Ectodermal cell (in vitro differentiated cells): ENCODE data around the gene HCRT.
"Not testable (repeated sequence)": the region's sequence is repeated elsewhere in the genome, so short reads cannot be mapped to it uniquely, and the experiment has no call there.

ENCODE experiments used
- H3K27ac ChIP-seq: 2 replicates; pipeline ENCODE4 v1.7.0; 2013; ENCODE audit warnings: mild to moderate bottlenecking, low read depth, low read length; ENCODE audit not compliant: insufficient read depth, poor library complexity, severe bottlenecking
- H3K27me3 ChIP-seq: 2 replicates; pipeline ENCODE4 v1.7.0; 2013; ENCODE audit warnings: mild to moderate bottlenecking, low read length; ENCODE audit not compliant: insufficient read depth, control insufficient read depth, poor library complexity, severe bottlenecking
- H3K36me3 ChIP-seq: one replicate; pipeline ENCODE4 v1.7.0; 2013; ENCODE audit warnings: low read length; ENCODE audit not compliant: control insufficient read depth, insufficient read depth
- H3K4me1 ChIP-seq: one replicate; pipeline ENCODE4 v1.7.0; 2013; ENCODE audit warnings: low read length; ENCODE audit not compliant: control insufficient read depth, insufficient read depth
- H3K4me3 ChIP-seq: 2 replicates; pipeline ENCODE4 v1.7.0; 2013; ENCODE audit warnings: low read depth, low read length, control low read depth; ENCODE audit not compliant: insufficient read depth
- H3K9me3 ChIP-seq: 2 replicates; pipeline ENCODE4 v1.7.0; 2013; ENCODE audit warnings: mild to moderate bottlenecking, low read length, moderate library complexity; ENCODE audit not compliant: control insufficient read depth
- WGBS, 2 experiments: methylation state at CpG; one replicate each; pipeline ENCODE4 v1.1.7; 2013; ENCODE audit warnings: missing lambda C conversion rate in 2 of 2; 5-methylcytosine and 5-hydroxymethylcytosine counted together

Gene HCRT

GRCh38 chr17:42141382-42141781 is 43.9 kb downstream of the HCRT start:
- no peaks in the 10 kb centered on the region for H3K9me3 ChIP-seq
- no peaks in the 10 kb centered on the region for H3K36me3 ChIP-seq
- H3K4me1 ChIP-seq, result peaks cover 21% of the 10 kb centered on the region
- 95 to 97% methylated on average over 8 of the region's 8 CpGs for WGBS, 2 experiments
- peak overlapping the region; percentile 26 for H3K27ac ChIP-seq
- H3K4me3 ChIP-seq, result no peak overlapping the region
- H3K27me3 ChIP-seq, result no peaks in the 10 kb centered on the region

- not testable (repeated sequence) for H3K27ac ChIP-seq, H3K36me3 ChIP-seq, H3K27me3 ChIP-seq, H3K4me3 ChIP-seq, H3K9me3 ChIP-seq
- 89 to 91% methylated on average over 7 of the region's 7 CpGs for WGBS, 2 experiments
- H3K4me1 ChIP-seq, result peaks cover 21% of the 10 kb centered on the region
Observed at GRCh38 chr17:42140690-42141089, 44.6 kb downstream of the HCRT start.

GRCh38 chr17:42138749-42139492 is 46.3 kb downstream of the HCRT start:
- WGBS, 2 experiments, result 86 to 90% methylated on average over 7 of the region's 7 CpGs
- peaks cover 21% of the 10 kb centered on the region for H3K4me1 ChIP-seq
- H3K36me3 ChIP-seq, result no peaks in the 10 kb centered on the region

GRCh38 chr17:42136654-42137051 is 48.6 kb downstream of the HCRT start:
- 95 to 97% methylated on average over 3 of the region's 3 CpGs for WGBS, 2 experiments
- no peak overlapping the region for H3K4me3 ChIP-seq
- no peaks in the 10 kb centered on the region for H3K36me3 ChIP-seq
- no peaks in the 10 kb centered on the region for H3K9me3 ChIP-seq
- H3K4me1 ChIP-seq, result peaks cover 11% of the 10 kb centered on the region
- H3K27ac ChIP-seq, result no peak overlapping the region
- no peaks in the 10 kb centered on the region for H3K27me3 ChIP-seq

More at GRCh38 chr17:42138749-42139492, 46.3 kb downstream of the HCRT start:
- Histone ChIP-seq H3K4me3 (no peak overlapping the region), H3K27ac (no peak overlapping the region), H3K27me3 (no peaks in the 10 kb centered on the region), H3K9me3 (no peaks in the 10 kb centered on the region)

DNA sequence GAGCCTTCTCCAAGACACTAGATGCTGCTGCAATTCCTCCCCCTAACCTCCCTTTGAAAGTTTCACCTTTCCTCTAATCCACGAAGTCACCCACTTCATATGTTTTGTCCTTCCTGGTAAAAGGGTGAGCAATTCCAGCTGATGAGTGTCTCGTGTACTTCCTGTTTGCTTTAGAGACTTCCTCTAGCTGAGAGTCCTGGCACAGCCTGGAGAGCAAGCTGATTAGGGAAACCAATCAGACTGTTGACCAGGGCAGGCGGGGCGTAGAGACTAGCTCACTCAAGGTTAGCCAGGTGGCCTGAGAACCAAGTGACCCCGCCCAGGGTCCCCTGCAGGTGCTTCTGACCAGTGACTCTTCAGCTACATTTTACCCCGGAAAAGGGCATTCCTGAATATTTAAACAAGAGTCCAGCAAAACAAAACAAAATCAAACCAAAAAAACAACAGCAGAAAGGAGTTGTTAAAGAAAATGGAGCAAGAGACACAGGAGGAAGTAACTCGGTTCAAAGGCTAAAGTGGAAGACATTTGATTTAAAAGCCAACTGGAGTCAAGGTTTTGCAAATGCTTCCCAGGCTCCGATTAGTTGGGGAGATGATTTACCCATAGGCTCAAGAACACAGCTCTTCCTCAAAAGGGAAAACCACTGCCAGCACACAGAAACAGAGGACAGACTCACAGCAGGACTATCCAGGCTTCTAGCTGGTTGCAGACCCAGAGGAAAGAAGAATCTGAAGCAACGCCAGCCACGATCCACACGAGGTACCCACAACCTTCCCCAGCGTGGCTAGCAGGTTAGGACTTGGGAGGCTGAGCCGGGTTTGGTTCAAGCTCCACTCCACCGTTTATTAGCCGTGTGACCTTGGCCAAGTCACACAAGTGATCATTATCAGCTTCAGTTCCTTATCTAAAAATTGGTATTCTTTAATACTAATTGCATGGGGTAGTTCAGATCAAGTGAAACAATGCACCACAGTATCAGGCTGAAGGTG is 49.3 kb downstream of the HCRT start:
- no peak overlapping the region for H3K27ac ChIP-seq
- H3K4me1 ChIP-seq, result peaks cover 10% of the 10 kb centered on the region
- H3K27me3 ChIP-seq, result no peaks in the 10 kb centered on the region
- H3K9me3 ChIP-seq, result no peaks in the 10 kb centered on the region
- no peaks in the 10 kb centered on the region for H3K36me3 ChIP-seq
- 89 to 90% methylated on average over 15 of the region's 15 CpGs for WGBS, 2 experiments
- no peak overlapping the region for H3K4me3 ChIP-seq

GRCh38 chr17:42135151-42135550 is 50.1 kb downstream of the HCRT start:
- Histone ChIP-seq H3K36me3 (no peaks in the 10 kb centered on the region), H3K27ac (no peak overlapping the region), H3K4me3 (no peak overlapping the region), H3K4me1 (peaks cover 14% of the 10 kb centered on the region), H3K9me3 (no peaks in the 10 kb centered on the region), H3K27me3 (no peaks in the 10 kb centered on the region)
- 94 to 95% methylated on average over 6 of the region's 6 CpGs for WGBS, 2 experiments
